NT2/D1 (cell line): Measurements from ENCODE around the gene GRIN2D.

ENCODE experiments used
- SUZ12 ChIP-seq: IDR thresholded peaks from 2 replicates; pipeline ENCODE4 v1.6.1; 2011; ENCODE audit not compliant: insufficient read length, insufficient read depth; ENCODE audit errors: extremely low read depth
- ZNF274 ChIP-seq: IDR thresholded peaks from 2 replicates; pipeline ENCODE4 v1.6.1; 2011; ENCODE audit warnings: mild to moderate bottlenecking, low read depth, low read length

- TF ChIP-seq SUZ12: no peak
- TF ChIP-seq ZNF274: no peak
These were observed 11.7 kb downstream of the GRIN2D start for GRCh38 chr19:48405010-48405659.
